A673 (cell line): ENCODE results near the gene GPR84. TPM values are rescaled to one million over a fixed set of nuclear protein-coding genes. Genes with fewer than 3 reads are reported as not detected.
A peak's percentile ranks its signal among the peaks of the same experiment; 100 is the strongest.

Source experiments
- BruUV-seq: library from RNA; stranded (reverse); fragments of 400-500 nt; replicated peaks from 2 replicates; lab custom pipeline; 2021; lab: Mats Ljungman, UMichigan
- CTCF ChIA-PET: fragments of 300-600 bp; sonication (Branson Sonifier 250); formaldehyde crosslinking; loops from one replicate; lab custom pipeline; 2022; ENCODE audit warnings: antibody characterized with exemption; lab: Charles Lee
- POLR2A ChIA-PET: fragments of 300-600 bp; sonication (Branson Sonifier 250); formaldehyde crosslinking; loops from one replicate; lab custom pipeline; 2022; ENCODE audit warnings: antibody characterized with exemption; ENCODE audit not compliant: low non-redundant PET; lab: Charles Lee
- DNase-seq: peaks from one replicate; pipeline ENCODE4 v3.0.0-alpha.2; 2015; ENCODE audit warnings: low spot score
- H3K27ac ChIP-seq: fragments of 200-600 bp; sonication (generic); 2 replicates; pipeline ENCODE4 v1.5.1; 2016; ENCODE audit warnings: mixed run types, low read depth, mild to moderate bottlenecking, mixed read lengths, antibody characterized with exemption, low read length; ENCODE audit not compliant: poor library complexity, severe bottlenecking
- H3K27me3 ChIP-seq: fragments of 200-600 bp; sonication (generic); replicated peaks from 2 replicates; pipeline ENCODE4 v1.6.1; 2017; ENCODE audit warnings: mixed run types, low read depth, mild to moderate bottlenecking, mixed read lengths, antibody characterized with exemption, low read length; ENCODE audit not compliant: insufficient read depth, poor library complexity
- H3K36me3 ChIP-seq: fragments of 200-600 bp; sonication (generic); 2 replicates; pipeline ENCODE4 v1.6.1; 2016; ENCODE audit warnings: mixed run types, mild to moderate bottlenecking, mixed read lengths, antibody characterized with exemption, low read length; ENCODE audit not compliant: insufficient read depth, poor library complexity, severe bottlenecking
- H3K4me1 ChIP-seq: fragments of 200-600 bp; sonication (generic); 2 replicates; pipeline ENCODE4 v1.6.1; 2017; ENCODE audit warnings: mixed run types, mild to moderate bottlenecking, mixed read lengths, antibody characterized with exemption, low read length; ENCODE audit not compliant: insufficient read depth, poor library complexity, severe bottlenecking
- H3K4me3 ChIP-seq: fragments of 200-600 bp; sonication (generic); 2 replicates; pipeline ENCODE4 v1.5.1; 2016; ENCODE audit warnings: low read depth, mixed run types, mild to moderate bottlenecking, mixed read lengths, low read length; ENCODE audit not compliant: poor library complexity, severe bottlenecking
- H3K9me3 ChIP-seq: fragments of 200-600 bp; sonication (generic); 2 replicates; pipeline ENCODE4 v1.6.1; 2016; ENCODE audit warnings: mixed run types, low read depth, mild to moderate bottlenecking, mixed read lengths, antibody characterized with exemption, low read length; ENCODE audit not compliant: poor library complexity, severe bottlenecking
- EZH2 ChIP-seq: fragments of 200-600 bp; sonication (generic); IDR thresholded peaks from 2 replicates; pipeline ENCODE4 v1.6.1; 2017; ENCODE audit warnings: borderline replicate concordance, low read depth, mild to moderate bottlenecking, mixed read lengths, antibody characterized with exemption, low read length; ENCODE audit not compliant: poor library complexity, severe bottlenecking
- intact Hi-C: fragments of 100-400 bp; cut with micrococcal nuclease; formaldehyde crosslinking; loops from one replicate; pipeline ENCODE4 v1.10.0; 2022; ENCODE audit not compliant: unreplicated experiment
- total RNA-seq: library from RNA; stranded (reverse); gene quantifications from 2 replicates; pipeline ENCODE4 v1.2.3, GENCODE V29; 2021
- TF ChIP-seq, protein P1 (sequence below): fragments of 300-800, 200-600 bp; sonication (generic); conservative IDR thresholded peaks from 2 replicates; pipeline ENCODE4 v1.5.1; 2017; ENCODE audit warnings: low read depth, mild to moderate bottlenecking, antibody characterized with exemption, low read length, moderate library complexity, mixed read lengths

The GPR84 gene
- total RNA-seq, 1 experiment from 2014 or later, result not detected

DNA sequence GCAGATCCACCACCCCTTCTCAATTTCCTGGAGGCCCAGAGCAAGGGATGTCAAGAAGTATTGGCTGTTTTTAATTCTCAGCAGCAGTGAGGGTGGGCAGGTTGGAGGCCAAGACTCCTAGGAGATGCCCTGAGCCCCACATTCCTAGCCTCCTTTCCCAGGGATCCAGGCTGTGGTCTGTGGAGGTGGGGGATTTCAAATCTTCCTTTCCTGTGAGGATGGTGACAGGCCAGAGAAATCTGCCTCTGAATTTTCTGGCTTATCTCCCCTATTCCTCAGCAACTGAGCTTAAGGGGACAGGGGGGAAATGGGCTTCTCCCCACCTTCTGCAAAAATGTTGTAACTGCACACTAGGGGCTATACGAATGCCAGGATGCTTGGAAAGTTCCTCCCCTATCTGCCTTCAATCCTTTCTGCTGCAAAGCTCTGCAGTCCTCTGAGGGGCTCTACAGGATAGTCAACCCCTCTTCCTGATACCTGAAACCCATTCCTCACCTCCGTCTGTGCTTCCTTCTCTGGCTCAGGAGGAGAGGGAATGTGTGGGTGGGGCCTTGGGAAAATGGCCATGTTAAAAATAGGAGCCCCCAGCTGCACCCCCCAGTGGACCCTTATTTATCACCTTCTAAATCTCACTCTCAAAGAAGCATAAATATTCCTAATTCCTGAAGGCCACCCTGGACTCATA is 6.6 kb downstream of the GPR84 start:
- intact Hi-C loops, result no loop called here
- H3K27me3 ChIP-seq, result no peaks in the 10 kb centered on the region
- no peaks in the 10 kb centered on the region for H3K9me3 ChIP-seq
- no peak for TF ChIP-seq EZH2
- TF ChIP-seq, protein P1, sequence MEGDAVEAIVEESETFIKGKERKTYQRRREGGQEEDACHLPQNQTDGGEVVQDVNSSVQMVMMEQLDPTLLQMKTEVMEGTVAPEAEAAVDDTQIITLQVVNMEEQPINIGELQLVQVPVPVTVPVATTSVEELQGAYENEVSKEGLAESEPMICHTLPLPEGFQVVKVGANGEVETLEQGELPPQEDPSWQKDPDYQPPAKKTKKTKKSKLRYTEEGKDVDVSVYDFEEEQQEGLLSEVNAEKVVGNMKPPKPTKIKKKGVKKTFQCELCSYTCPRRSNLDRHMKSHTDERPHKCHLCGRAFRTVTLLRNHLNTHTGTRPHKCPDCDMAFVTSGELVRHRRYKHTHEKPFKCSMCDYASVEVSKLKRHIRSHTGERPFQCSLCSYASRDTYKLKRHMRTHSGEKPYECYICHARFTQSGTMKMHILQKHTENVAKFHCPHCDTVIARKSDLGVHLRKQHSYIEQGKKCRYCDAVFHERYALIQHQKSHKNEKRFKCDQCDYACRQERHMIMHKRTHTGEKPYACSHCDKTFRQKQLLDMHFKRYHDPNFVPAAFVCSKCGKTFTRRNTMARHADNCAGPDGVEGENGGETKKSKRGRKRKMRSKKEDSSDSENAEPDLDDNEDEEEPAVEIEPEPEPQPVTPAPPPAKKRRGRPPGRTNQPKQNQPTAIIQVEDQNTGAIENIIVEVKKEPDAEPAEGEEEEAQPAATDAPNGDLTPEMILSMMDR, result no peak
- H3K36me3 ChIP-seq, result no peaks in the 10 kb centered on the region
- H3K4me3 ChIP-seq, result peak overlapping the region; percentile 66
- peak overlapping the region; percentile 89 for H3K27ac ChIP-seq
- DNase-seq, result no peak
- POLR2A ChIA-PET, result no interaction called here
- BruUV-seq, result no TSS peak
- CTCF ChIA-PET, result no interaction called here
- peaks cover 52% of the 10 kb centered on the region for H3K4me1 ChIP-seq

DNA sequence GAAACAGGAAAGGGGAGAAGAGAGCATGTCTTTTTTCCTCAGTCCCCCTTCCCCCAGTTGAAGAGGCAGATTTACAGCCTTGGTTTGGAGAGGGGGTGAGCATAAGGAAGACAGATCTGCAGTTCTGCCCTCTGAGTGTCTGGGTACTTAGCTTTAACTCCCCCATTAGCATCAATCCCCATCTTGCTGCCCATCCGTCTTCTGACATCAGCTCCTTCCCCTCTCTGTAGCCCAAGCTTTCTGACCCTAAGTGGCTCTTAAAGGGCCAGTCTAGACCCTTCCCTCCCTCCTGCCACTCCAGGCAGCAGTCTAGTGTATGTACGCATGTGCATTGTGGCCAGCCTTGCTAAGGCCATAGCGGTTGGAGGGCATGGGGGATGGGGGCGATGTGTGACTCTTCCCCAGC is 7.3 kb downstream of the GPR84 start:
- intact Hi-C loops, result no loop called here
- no peak for DNase-seq
- peaks cover 59% of the 10 kb centered on the region for H3K4me1 ChIP-seq
- H3K27ac ChIP-seq, result peak overlapping the region; percentile 66
- TF ChIP-seq EZH2, result no peak
- TF ChIP-seq, protein P1, result no peak
- ChIA-PET CTCF (no interaction called here), POLR2A (no interaction called here)
- H3K4me3 ChIP-seq, result no peak overlapping the region
- BruUV-seq, result no TSS peak
- no peaks in the 10 kb centered on the region for H3K9me3 ChIP-seq
- no peaks in the 10 kb centered on the region for H3K36me3 ChIP-seq
- no peaks in the 10 kb centered on the region for H3K27me3 ChIP-seq

DNA sequence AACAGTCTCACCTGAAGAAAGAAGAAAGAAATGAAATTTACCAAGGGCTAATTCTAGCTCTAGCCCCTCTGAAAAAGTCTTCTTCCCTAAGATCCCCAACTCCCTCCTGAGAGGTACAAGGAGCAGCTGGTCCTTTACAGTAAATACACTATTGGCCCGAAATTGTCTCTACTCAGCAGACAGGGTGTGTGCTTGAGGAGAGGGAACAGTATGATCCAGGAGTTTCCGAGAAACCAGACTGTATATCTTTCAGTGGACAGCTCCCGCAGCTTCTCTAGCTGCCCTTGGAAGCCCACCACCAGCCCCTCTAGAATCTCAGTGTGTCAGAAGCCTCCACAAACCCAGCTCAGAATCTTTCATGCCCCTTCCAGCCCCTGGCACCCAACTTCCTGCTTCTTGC is 8.1 kb downstream of the GPR84 start:
- no peak for DNase-seq
- Histone ChIP-seq H3K4me3 (no peak overlapping the region), H3K27ac (peak overlapping the region; percentile 66), H3K4me1 (peaks cover 66% of the 10 kb centered on the region), H3K27me3 (no peaks in the 10 kb centered on the region), H3K36me3 (no peaks in the 10 kb centered on the region), H3K9me3 (no peaks in the 10 kb centered on the region)
- TF ChIP-seq, protein P1, result no peak
- POLR2A ChIA-PET, result interaction anchor here (0.7 kb wide), 1 partner anchor 31 kb away, joined by 5 read pairs; the partner anchor contains the start of gene COPZ1
- intact Hi-C loops, result no loop called here
- no TSS peak for BruUV-seq
- CTCF ChIA-PET, result no interaction called here
